HG03442 (cell line): ENCODE data around the gene SVOPL.

Source experiments
- ATAC-seq: cut with Tn5 transposase; IDR thresholded peaks from one replicate; pipeline ENCODE4 v1.9.1; 2021; ENCODE audit warnings: mild to moderate bottlenecking, moderate library complexity; ENCODE audit not compliant: unreplicated experiment

The SVOPL gene

GRCh38 chr7:138565451-138566114, 135.6 kb downstream of the SVOPL start:
- no peak for ATAC-seq

GRCh38 chr7:138565071-138565450, 136.1 kb downstream of the SVOPL start:
- no peak for ATAC-seq

- ATAC-seq = no peak
These were observed 136.8 kb downstream of the SVOPL start for GRCh38 chr7:138564365-138564764.

GRCh38 chr7:138563808-138564207, 137.4 kb downstream of the SVOPL start:
- ATAC-seq = no peak

- ATAC-seq = no peak
These were observed 141.7 kb downstream of the SVOPL start for GRCh38 chr7:138559448-138559847.

- no peak for ATAC-seq
These were observed 144.2 kb downstream of the SVOPL start for GRCh38 chr7:138556771-138557484.

- ATAC-seq = no peak
These were observed 145.5 kb downstream of the SVOPL start for GRCh38 chr7:138555684-138556083.

- no peak for ATAC-seq
These were observed 146.5 kb downstream of the SVOPL start for GRCh38 chr7:138554674-138555073.

- ATAC-seq = no peak
These were observed 147.4 kb downstream of the SVOPL start for GRCh38 chr7:138553805-138554204.

GRCh38 chr7:138551102-138551501, 150.1 kb downstream of the SVOPL start:
- no peak for ATAC-seq

- ATAC-seq = no peak
These were observed 150.8 kb downstream of the SVOPL start for GRCh38 chr7:138550337-138550736.

- ATAC-seq = no peak
These were observed 152.1 kb downstream of the SVOPL start for GRCh38 chr7:138549082-138549481.

GRCh38 chr7:138546829-138547228, 154.3 kb downstream of the SVOPL start:
- no peak for ATAC-seq

- no peak for ATAC-seq
These were observed 155.0 kb downstream of the SVOPL start for GRCh38 chr7:138546064-138546619.

- ATAC-seq = no peak
These were observed 156.0 kb downstream of the SVOPL start for GRCh38 chr7:138545123-138545522.
